DND-41 (cell line): Measurements from ENCODE around the gene PAM16.

Source experiments
- ATAC-seq: fragments of 200-7000 bp; cut with Tn5 transposase; 3 replicates; pipeline ENCODE4 v1.9.1; 2021; ENCODE audit warnings: low read depth; ENCODE audit not compliant: insufficient read depth
- DNase-seq: peaks from one replicate; pipeline ENCODE4 v3.0.0-alpha.2; 2020
- H2AFZ ChIP-seq: 2 replicates; pipeline ENCODE4 v1.6.0; 2012; ENCODE audit warnings: low read depth, low read length
- H3K27ac ChIP-seq: 2 replicates; pipeline ENCODE4 v1.5.1; 2012; ENCODE audit warnings: low read length, inconsistent platforms
- H3K27me3 ChIP-seq: fragments of 200-600 bp; sonication (generic); 2 replicates; pipeline ENCODE4 v1.6.0; 2012; ENCODE audit warnings: low read length, mild to moderate bottlenecking, inconsistent platforms; ENCODE audit not compliant: insufficient read depth, poor library complexity
- H3K36me3 ChIP-seq: 2 replicates; pipeline ENCODE4 v1.5.1; 2012; ENCODE audit warnings: low read length, inconsistent platforms; ENCODE audit not compliant: insufficient read depth
- H3K4me1 ChIP-seq: 2 replicates; pipeline ENCODE4 v1.5.1; 2012; ENCODE audit warnings: mild to moderate bottlenecking, low read length; ENCODE audit not compliant: insufficient read depth
- H3K4me2 ChIP-seq: 2 replicates; pipeline ENCODE4 v1.6.0; 2012; ENCODE audit warnings: mild to moderate bottlenecking, moderate library complexity, low read length, inconsistent platforms; ENCODE audit not compliant: insufficient read depth
- H3K4me3 ChIP-seq, 2 experiments: fragments of 200-600 bp in 1 of 2; shearing (Covaris generic) in 1 of 2; 2 replicates each; pipeline ENCODE4 v1.5.1; 2012 to 2016; ENCODE audit warnings: inconsistent platforms in 2 of 2, low read length in 2 of 2, mild to moderate bottlenecking in 2 of 2, low read depth in 1 of 2, moderate library complexity in 1 of 2
- H3K79me2 ChIP-seq: 2 replicates; pipeline ENCODE4 v1.6.0; 2012; ENCODE audit warnings: low read length, inconsistent platforms; ENCODE audit not compliant: insufficient read depth
- H3K9ac ChIP-seq: 2 replicates; pipeline ENCODE4 v1.6.0; 2012; ENCODE audit warnings: low read depth, mild to moderate bottlenecking, inconsistent platforms, low read length, moderate library complexity
- H3K9me3 ChIP-seq: 2 replicates; pipeline ENCODE4 v1.5.1; 2012; ENCODE audit warnings: low read length, moderate library complexity, mild to moderate bottlenecking, inconsistent platforms; ENCODE audit not compliant: insufficient read depth, severe bottlenecking
- H4K20me1 ChIP-seq: 2 replicates; pipeline ENCODE4 v1.6.0; 2012; ENCODE audit warnings: low read length; ENCODE audit not compliant: insufficient read depth
- EZH2 ChIP-seq: IDR thresholded peaks from 3 replicates; pipeline ENCODE4 v1.6.1; 2012; ENCODE audit warnings: borderline replicate concordance, low read depth, mild to moderate bottlenecking, moderate library complexity, low read length, inconsistent platforms; ENCODE audit not compliant: severe bottlenecking
- TF ChIP-seq, protein P1 (sequence below): IDR thresholded peaks from 2 replicates; pipeline ENCODE4 v1.5.1; 2012; ENCODE audit warnings: borderline replicate concordance, low read length, moderate library complexity, mild to moderate bottlenecking; ENCODE audit not compliant: poor library complexity, severe bottlenecking; ENCODE audit errors: extremely low read depth

PAM16 gene

DNA sequence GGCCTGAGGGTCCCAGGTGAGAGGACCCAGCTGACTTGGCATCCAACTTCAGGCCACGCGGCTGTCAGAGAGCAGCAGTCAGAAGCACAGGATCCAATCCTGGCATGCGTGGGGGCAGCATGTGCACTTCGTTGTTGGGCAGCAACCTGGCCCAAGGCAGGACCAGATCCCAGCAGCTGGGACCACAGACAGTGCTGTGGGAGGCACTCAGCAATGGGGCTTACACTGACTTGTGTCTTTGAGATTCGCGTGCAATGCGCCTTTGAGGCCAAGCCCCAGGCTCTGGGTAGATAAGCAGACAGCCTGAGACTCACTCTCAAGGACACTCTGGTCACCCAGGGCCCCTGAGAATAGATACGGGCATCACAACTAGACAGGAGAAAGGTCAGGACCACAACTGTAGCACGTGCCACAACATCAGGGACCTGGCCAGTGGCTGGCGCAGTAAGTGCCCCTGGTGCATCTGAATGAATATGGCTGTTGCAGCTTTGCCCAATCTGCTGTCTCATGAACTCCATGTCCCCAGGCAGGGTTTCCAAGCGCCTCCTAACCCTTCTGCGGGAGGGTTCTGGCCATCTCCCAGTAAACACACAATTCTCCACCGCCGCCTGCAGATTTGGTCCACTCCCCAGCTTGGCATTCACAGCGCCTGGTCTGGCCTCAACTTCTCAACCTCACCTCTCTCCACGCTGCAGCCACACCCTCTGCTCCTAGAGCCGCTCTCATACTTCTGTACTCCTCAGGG is 3.2 kb downstream of the PAM16 start:
- no peak for DNase-seq
- peaks cover 35% of the 10 kb centered on the region for H3K36me3 ChIP-seq
- no peak overlapping the region for H2AFZ ChIP-seq
- H3K4me1 ChIP-seq = peaks cover 34% of the 10 kb centered on the region
- no peaks in the 10 kb centered on the region for H3K27me3 ChIP-seq
- H3K9me3 ChIP-seq = no peaks in the 10 kb centered on the region
- H4K20me1 ChIP-seq = peaks cover 52% of the 10 kb centered on the region
- no peak overlapping the region for H3K27ac ChIP-seq
- no peak overlapping the region for H3K4me3 ChIP-seq
- no peak for ATAC-seq
- H3K79me2 ChIP-seq = peaks cover 74% of the 10 kb centered on the region
- TF ChIP-seq EZH2 = no peak
- TF ChIP-seq, protein P1, sequence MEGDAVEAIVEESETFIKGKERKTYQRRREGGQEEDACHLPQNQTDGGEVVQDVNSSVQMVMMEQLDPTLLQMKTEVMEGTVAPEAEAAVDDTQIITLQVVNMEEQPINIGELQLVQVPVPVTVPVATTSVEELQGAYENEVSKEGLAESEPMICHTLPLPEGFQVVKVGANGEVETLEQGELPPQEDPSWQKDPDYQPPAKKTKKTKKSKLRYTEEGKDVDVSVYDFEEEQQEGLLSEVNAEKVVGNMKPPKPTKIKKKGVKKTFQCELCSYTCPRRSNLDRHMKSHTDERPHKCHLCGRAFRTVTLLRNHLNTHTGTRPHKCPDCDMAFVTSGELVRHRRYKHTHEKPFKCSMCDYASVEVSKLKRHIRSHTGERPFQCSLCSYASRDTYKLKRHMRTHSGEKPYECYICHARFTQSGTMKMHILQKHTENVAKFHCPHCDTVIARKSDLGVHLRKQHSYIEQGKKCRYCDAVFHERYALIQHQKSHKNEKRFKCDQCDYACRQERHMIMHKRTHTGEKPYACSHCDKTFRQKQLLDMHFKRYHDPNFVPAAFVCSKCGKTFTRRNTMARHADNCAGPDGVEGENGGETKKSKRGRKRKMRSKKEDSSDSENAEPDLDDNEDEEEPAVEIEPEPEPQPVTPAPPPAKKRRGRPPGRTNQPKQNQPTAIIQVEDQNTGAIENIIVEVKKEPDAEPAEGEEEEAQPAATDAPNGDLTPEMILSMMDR = no peak
- no peak overlapping the region for H3K9ac ChIP-seq
- H3K4me2 ChIP-seq = no peak overlapping the region

DNA sequence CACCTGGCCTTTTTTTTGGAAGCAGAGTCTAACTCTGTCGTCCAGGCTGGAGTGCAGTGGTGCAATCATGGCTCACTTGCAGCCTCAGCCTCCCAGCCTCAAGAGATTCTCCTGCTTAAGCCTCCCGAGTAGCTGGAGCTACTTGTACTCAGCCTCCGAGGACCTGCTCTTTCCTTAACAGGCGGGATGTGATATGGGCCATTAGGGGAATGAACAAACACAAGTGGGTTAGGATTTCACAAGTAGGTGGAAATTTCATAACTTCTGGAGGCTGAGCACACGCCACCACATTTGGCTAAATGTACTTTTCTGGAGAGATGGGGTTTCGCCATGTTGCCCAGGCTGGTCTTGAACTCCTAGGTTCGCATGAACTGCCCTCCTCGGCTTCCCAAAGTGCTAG is 4.1 kb downstream of the PAM16 start:
- peaks cover 54% of the 10 kb centered on the region for H4K20me1 ChIP-seq
- H3K79me2 ChIP-seq = peaks cover 76% of the 10 kb centered on the region
- H3K36me3 ChIP-seq = peaks cover 37% of the 10 kb centered on the region
- peaks cover 30% of the 10 kb centered on the region for H3K4me1 ChIP-seq
- no peaks in the 10 kb centered on the region for H3K9me3 ChIP-seq
- TF ChIP-seq, protein P1 = no peak
- TF ChIP-seq EZH2 = no peak
- H3K4me2 ChIP-seq = no peak overlapping the region
- no peak overlapping the region for H3K4me3 ChIP-seq
- no peaks in the 10 kb centered on the region for H3K27me3 ChIP-seq
- no peak overlapping the region for H3K9ac ChIP-seq
- no peak overlapping the region for H3K27ac ChIP-seq
- no peak overlapping the region for H2AFZ ChIP-seq
- no peak for DNase-seq
- no peak for ATAC-seq

DNA sequence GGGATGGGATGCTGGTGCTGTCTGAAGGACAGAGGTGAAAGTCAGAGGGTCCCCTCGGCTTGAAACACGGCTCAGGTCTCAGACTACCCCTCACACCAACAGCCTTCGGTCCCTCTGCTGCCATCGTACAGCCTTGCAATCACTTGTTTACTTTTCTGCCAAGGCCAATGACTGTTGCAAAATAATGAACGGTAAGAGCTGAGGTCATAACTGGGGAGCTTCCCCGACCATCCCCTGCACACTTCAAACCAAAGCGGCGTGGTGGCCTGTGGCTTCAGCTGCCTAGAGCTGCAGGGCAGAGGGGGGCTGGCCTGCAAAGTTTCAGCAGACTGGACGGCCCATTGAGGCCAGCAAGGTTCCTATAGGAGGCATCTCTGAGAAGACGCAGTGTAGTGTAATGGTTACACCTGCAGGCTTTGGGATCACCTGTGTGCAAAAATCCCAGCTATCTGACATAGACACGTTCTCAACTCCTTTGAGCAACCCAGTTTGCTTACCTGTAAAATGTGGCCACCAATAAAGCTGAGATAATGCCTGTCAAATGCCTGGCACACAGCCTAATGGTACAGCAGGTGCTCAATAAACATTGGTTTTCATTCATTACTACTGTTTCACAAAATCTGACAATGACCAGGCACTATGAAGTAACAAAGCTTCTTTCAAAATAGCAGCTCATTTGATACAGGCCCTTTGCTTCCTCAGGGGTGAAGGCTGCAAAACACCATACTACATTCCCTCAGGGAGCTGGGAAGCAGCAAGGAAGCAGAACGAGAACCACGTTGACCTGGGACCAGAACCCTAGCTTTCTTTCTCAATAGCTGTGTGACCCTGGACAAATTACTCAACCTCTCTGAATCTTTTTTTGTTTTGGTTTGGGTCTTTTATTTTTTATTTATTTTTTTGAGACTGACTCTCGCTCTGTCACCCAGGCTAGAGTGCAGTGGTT is 5.0 kb downstream of the PAM16 start:
- Histone ChIP-seq H3K27me3 (no peaks in the 10 kb centered on the region), H3K9me3 (no peaks in the 10 kb centered on the region), H3K4me1 (peaks cover 22% of the 10 kb centered on the region), H3K79me2 (peaks cover 84% of the 10 kb centered on the region), H2AFZ (no peak overlapping the region), H3K36me3 (peaks cover 40% of the 10 kb centered on the region), H4K20me1 (peaks cover 63% of the 10 kb centered on the region), H3K4me3 (no peak overlapping the region), H3K9ac (no peak overlapping the region), H3K27ac (no peak overlapping the region), H3K4me2 (no peak overlapping the region)
- TF ChIP-seq EZH2 = no peak
- TF ChIP-seq, protein P1 = no peak
- ATAC-seq = no peak
- DNase-seq = no peak
